ENCODE measurements around the gene SRBD1. TPM values are rescaled to one million over a fixed set of nuclear protein-coding genes. Genes with fewer than 3 reads are reported as not detected.

The SRBD1 gene
- total and polyA plus RNA-seq, 2 of the 8 experiments (the other 6 are each of a cell fraction or from before 2014, with no cell fraction given), result 4.6 to 20.0 TPM

GRCh38 chr2:45388541-45389100 lies 222.4 kb downstream of the SRBD1 start (continued):
- TF ChIP-seq NRF1 (IDR thresholded peaks at IDR 0.05; ENCODE audit: low read depth, low read length), result no peak
- no peak for TF ChIP-seq SP1 (IDR thresholded peaks at IDR 0.05; ENCODE audit: low read depth, low read length)

Data from H1 (cell line).